GM12801 (cell line): ENCODE data around the gene SMIM44.

Experiments
- TF ChIP-seq, protein P1 (sequence below): IDR thresholded peaks from one replicate; pipeline ENCODE4 v1.5.1; 2011; ENCODE audit warnings: control low read depth; ENCODE audit not compliant: insufficient read length; ENCODE audit errors: extremely low read depth

Gene SMIM44

DNA sequence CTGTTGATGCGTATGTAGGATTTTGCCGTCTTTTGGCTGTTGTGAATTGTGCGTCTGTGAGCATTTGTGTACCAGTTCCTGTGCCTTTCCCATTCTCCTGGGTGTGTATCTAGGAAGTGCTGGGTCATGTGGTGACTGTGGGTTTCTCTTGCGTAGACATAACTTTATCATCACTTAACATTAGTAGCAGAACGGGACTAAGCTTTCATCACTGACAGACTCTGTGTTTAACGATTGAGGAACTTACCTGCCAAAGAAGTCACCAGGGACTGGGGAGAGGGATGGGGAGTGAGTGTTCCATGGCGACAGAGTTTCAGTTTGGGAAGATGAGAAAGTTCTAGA is 37.8 kb upstream of the SMIM44 start:
- TF ChIP-seq, protein P1, sequence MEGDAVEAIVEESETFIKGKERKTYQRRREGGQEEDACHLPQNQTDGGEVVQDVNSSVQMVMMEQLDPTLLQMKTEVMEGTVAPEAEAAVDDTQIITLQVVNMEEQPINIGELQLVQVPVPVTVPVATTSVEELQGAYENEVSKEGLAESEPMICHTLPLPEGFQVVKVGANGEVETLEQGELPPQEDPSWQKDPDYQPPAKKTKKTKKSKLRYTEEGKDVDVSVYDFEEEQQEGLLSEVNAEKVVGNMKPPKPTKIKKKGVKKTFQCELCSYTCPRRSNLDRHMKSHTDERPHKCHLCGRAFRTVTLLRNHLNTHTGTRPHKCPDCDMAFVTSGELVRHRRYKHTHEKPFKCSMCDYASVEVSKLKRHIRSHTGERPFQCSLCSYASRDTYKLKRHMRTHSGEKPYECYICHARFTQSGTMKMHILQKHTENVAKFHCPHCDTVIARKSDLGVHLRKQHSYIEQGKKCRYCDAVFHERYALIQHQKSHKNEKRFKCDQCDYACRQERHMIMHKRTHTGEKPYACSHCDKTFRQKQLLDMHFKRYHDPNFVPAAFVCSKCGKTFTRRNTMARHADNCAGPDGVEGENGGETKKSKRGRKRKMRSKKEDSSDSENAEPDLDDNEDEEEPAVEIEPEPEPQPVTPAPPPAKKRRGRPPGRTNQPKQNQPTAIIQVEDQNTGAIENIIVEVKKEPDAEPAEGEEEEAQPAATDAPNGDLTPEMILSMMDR: no peak

DNA sequence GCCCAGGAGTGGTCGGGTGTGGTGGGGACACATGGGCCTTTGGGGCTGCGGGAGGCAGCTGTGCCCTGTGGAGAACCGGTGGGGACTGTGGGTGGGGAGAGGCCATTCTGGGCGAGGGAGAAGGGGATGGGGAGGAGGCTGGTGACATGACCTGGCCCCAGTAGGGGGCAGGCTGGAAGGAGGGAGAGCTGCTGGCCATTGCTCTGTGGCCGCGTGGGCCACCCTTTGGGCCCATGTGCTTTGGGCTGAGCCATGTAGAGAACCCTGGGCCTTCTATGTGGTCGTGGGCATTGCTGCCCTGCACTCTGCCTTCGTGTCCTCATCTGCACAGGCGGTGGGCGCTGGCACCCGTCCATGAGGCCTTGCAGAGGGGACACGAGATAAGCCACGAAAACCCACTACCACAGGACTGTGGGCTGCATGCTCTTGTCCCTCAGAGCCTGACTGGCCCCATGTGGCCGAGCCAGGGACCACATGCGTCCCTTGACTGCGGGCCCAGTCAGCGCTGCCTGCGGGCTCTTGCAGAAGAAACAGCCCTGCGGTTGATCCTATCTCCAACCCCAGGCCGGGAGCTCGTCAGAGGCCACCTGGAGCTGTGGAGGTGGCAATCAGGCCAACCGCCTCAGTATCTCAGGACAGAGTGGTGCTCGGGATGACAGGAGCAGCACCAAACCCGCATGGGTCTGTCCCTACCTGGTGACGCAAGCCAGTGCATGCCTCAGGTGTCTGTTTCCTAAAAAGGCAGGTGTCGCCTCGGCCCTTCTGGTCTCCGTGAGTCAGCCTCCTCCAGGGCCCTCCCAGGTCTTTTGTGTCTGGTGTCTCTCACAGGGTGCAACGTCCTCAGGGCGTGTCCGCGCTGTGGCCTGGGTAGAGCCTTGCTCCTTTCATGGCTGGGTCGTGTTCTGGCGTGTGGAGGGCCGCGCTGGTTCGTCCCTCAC is 37.2 kb upstream of the SMIM44 start:
- TF ChIP-seq, protein P1: no peak

DNA sequence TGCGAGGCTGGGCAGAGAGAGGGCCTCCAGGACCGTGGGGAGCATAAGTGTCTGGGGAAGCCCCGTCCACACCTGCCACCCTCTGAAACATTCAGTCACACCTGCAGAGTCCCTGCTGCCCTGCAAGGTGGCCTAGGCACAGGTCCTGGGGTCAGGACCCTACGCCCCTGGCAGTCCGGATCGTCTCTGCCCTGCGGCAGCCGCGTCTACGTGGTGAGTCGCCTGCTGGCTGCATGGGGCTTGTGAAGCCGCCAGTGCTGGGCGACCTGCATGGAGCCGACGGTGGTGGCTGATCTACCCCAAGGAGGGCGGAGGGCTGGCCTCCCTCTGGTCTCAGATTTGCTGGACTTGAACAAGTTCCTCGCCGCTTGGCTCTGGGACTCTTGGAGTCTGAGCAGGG is 35.9 kb upstream of the SMIM44 start:
- TF ChIP-seq, protein P1: no peak

DNA sequence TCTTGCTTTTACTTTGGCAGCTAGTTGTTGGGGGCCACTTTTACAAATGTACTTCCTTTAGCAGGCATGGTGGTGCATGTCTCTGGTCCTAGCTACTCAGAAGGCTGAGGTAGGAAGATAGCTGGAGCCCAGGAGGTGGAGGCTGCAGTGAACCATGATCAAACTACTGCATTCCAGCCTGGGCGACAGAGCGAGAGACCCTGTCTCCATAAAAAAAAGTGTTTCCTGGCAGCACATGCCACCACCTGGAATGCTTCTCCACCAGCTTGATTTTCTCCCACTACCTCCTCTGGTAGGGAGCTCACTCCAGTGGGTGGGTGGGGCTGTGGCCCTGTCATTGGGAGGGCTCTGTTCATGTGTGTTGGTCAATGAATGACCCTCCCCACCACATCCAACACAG is 35.4 kb upstream of the SMIM44 start:
- TF ChIP-seq, protein P1: no peak

DNA sequence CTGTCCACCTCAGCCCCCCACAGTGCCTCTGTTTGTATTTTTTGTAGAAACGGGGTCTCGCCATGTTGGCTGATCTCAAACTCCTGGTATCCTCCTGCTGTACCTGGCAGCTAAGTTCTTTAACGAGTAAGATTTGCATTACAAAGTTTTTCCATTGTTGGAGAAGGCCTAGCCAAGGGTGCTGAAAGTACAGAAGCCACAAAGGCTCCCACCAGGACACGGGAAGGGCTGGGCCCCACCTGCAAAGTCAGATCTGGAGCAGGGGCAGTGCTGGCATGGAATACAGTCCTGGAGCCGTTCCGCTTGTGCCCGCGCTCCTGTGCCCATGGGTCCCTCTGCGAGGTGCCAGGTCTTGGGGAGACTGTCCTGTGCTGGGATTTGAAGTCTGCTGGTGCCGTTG is 35.0 kb upstream of the SMIM44 start:
- TF ChIP-seq, protein P1: no peak

DNA sequence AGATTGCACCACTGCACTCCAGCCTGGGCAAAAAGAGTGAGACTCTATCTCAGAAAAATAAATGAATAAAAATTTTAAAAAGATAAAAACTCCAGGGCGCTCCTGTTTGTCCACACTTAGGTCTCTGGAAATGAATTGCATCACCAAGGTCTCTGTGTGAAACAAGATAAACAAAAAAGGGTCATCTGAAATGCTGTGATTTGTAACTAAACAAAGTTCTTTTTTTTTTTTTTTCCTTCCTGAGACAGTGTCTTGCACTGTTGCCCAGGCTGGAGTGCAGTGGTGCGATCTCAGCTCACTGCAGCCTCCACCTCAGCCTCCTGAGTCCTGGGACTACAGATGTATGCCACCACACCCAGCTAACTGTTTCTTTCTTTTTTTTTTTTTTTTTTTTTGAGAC is 34.4 kb upstream of the SMIM44 start:
- TF ChIP-seq, protein P1: no peak

DNA sequence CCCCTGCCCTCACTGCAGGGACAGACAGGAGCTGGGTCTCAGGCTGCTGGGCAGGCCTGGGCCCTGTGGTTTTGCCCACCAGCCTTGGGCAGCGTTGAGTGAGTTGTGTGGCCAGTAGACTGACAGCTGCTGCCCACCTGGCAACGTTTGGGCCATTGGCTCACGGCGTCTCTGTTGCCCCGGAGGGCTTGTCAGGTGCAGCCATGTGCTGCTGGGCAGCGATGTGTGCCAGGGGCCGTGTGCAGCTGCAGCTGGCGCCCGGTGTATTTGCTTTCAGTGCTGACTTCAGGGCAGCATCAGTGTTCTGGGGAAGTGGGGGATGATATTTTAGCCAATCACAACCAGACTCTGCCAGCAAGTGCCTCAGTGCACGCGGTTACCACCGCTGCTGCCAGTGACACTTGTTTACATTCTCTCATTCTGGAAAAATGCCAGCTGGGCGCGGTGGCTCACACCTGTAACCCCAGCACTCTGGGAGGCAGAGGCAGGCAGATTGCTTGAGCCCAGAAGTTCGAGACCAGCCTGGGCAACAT is 33.5 kb upstream of the SMIM44 start:
- TF ChIP-seq, protein P1: no peak
